ENCODE results near the gene SLC22A5.

Gene SLC22A5

GRCh38 chr5:132422720-132423437, 53.4 kb downstream of the SLC22A5 start:
- Histone ChIP-seq H3K4me3 (IDR thresholded peaks at IDR 0.05; ENCODE audit: insufficient read depth, low read depth, low read length) (no peak overlapping the region), H3K4me1 (ENCODE audit: low read depth, poor library complexity, severe bottlenecking) (peaks cover 97% of the 10 kb centered on the region), H2AFZ (ENCODE audit: low read depth) (no peak overlapping the region; the same call in 1 of the 2 replicates), H4K20me1 (ENCODE audit: insufficient read depth) (no peaks in the 10 kb centered on the region), H3K36me3 (ENCODE audit: insufficient read depth) (no peaks in the 10 kb centered on the region), H3K79me2 (ENCODE audit: insufficient read depth, low read depth) (peaks cover 26% of the 10 kb centered on the region), H3K27ac (peak overlapping the region; percentile 100), H3K9ac (peak overlapping the region; percentile 43; the same call in 1 of the 2 replicates), H3K4me2 (peak overlapping the region; percentile 100), H3K27me3 (ENCODE audit: insufficient read depth, low read depth) (no peaks in the 10 kb centered on the region)
- no peak for TF ChIP-seq CTCF (conservative IDR thresholded peaks at IDR 0.05; ENCODE audit: low read depth, low read length)

GRCh38 chr5:132423438-132423898, 54.0 kb downstream of the SLC22A5 start:
- H3K36me3 ChIP-seq (ENCODE audit: insufficient read depth): no peaks in the 10 kb centered on the region
- no peaks in the 10 kb centered on the region for H3K27me3 ChIP-seq (ENCODE audit: insufficient read depth, low read depth)
- peak overlapping the region; percentile 100 for H3K4me2 ChIP-seq
- H4K20me1 ChIP-seq (ENCODE audit: insufficient read depth): no peaks in the 10 kb centered on the region
- peak overlapping the region; percentile 43; the same call in 1 of the 2 replicates for H3K9ac ChIP-seq
- H3K27ac ChIP-seq: peak overlapping the region; percentile 100
- peaks cover 26% of the 10 kb centered on the region for H3K79me2 ChIP-seq (ENCODE audit: insufficient read depth, low read depth)
- H2AFZ ChIP-seq (ENCODE audit: low read depth): no peak overlapping the region
- peaks cover 100% of the 10 kb centered on the region for H3K4me1 ChIP-seq (ENCODE audit: low read depth, poor library complexity, severe bottlenecking)
- no peak for TF ChIP-seq CTCF (conservative IDR thresholded peaks at IDR 0.05; ENCODE audit: low read depth, low read length)
- no peak overlapping the region for H3K4me3 ChIP-seq (IDR thresholded peaks at IDR 0.05; ENCODE audit: insufficient read depth, low read depth, low read length)

- H3K4me1 ChIP-seq (ENCODE audit: low read depth, poor library complexity, severe bottlenecking): peaks cover 100% of the 10 kb centered on the region
- peak overlapping the region; percentile 87; the same call in 1 of the 2 replicates for H3K9ac ChIP-seq
- no peak overlapping the region for H2AFZ ChIP-seq (ENCODE audit: low read depth)
- peak overlapping the region; percentile 100 for H3K27ac ChIP-seq
- peaks cover 33% of the 10 kb centered on the region for H3K79me2 ChIP-seq (ENCODE audit: insufficient read depth, low read depth)
- H3K27me3 ChIP-seq (ENCODE audit: insufficient read depth, low read depth): no peaks in the 10 kb centered on the region
- no peak overlapping the region for H3K4me3 ChIP-seq (IDR thresholded peaks at IDR 0.05; ENCODE audit: insufficient read depth, low read depth, low read length)
- H4K20me1 ChIP-seq (ENCODE audit: insufficient read depth): no peaks in the 10 kb centered on the region
- no peaks in the 10 kb centered on the region for H3K36me3 ChIP-seq (ENCODE audit: insufficient read depth)
- H3K4me2 ChIP-seq: peak overlapping the region; percentile 100
- TF ChIP-seq CTCF (conservative IDR thresholded peaks at IDR 0.05; ENCODE audit: low read depth, low read length): no peak
These were observed 54.8 kb downstream of the SLC22A5 start for GRCh38 chr5:132424167-132424880.

- Histone ChIP-seq H3K36me3 (ENCODE audit: insufficient read depth) (no peaks in the 10 kb centered on the region), H4K20me1 (ENCODE audit: insufficient read depth) (no peaks in the 10 kb centered on the region), H3K27ac (peak overlapping the region; percentile 100), H3K4me1 (ENCODE audit: low read depth, poor library complexity, severe bottlenecking) (peaks cover 100% of the 10 kb centered on the region), H3K9ac (peak overlapping the region; percentile 87), H3K27me3 (ENCODE audit: insufficient read depth, low read depth) (no peaks in the 10 kb centered on the region), H2AFZ (ENCODE audit: low read depth) (peak overlapping the region; percentile 66; the same call in 1 of the 2 replicates), H3K79me2 (ENCODE audit: insufficient read depth, low read depth) (peaks cover 40% of the 10 kb centered on the region), H3K4me3 (IDR thresholded peaks at IDR 0.05; ENCODE audit: insufficient read depth, low read depth, low read length) (no peak overlapping the region), H3K4me2 (peak overlapping the region; percentile 100)
- no peak for TF ChIP-seq CTCF (conservative IDR thresholded peaks at IDR 0.05; ENCODE audit: low read depth, low read length)
These were observed 55.8 kb downstream of the SLC22A5 start for GRCh38 chr5:132425009-132425937.

Measured in KMS-11 (cell line).